Measurements from ENCODE around the gene SMTNL2.
A peak's percentile ranks its signal among the peaks of the same experiment; 100 is the strongest.
"Not testable (repeated sequence)": the region's sequence is repeated elsewhere in the genome, so short reads cannot be mapped to it uniquely, and the experiment has no call there.

The SMTNL2 gene

GRCh38 chr17:4585638-4585994 lies 1.3 kb downstream of the SMTNL2 start:
- DNase-seq (ENCODE audit: low spot score): no peak

- DNase-seq (ENCODE audit: low spot score): no peak
Observed at GRCh38 chr17:4586043-4586442, 1.7 kb downstream of the SMTNL2 start.

GRCh38 chr17:4587195-4587594 lies 2.9 kb downstream of the SMTNL2 start:
- DNase-seq (ENCODE audit: low spot score): no peak

- DNase-seq (ENCODE audit: low spot score): no peak
Observed at GRCh38 chr17:4587803-4588202, 3.5 kb downstream of the SMTNL2 start.

- no peak for DNase-seq (ENCODE audit: low spot score)
Observed at GRCh38 chr17:4588391-4588790, 4.1 kb downstream of the SMTNL2 start.

GRCh38 chr17:4588898-4589625 lies 4.7 kb downstream of the SMTNL2 start:
- DNase-seq (ENCODE audit: low spot score): no peak

GRCh38 chr17:4590042-4590441 lies 5.7 kb downstream of the SMTNL2 start:
- not testable (repeated sequence) for DNase-seq (ENCODE audit: low spot score)

- DNase-seq (ENCODE audit: low spot score): no peak
Observed at GRCh38 chr17:4590981-4591453, 6.7 kb downstream of the SMTNL2 start.

- DNase-seq (ENCODE audit: low spot score): no peak
Observed at GRCh38 chr17:4591529-4591928, 7.2 kb downstream of the SMTNL2 start.

- DNase-seq (ENCODE audit: low spot score): no peak
Observed at GRCh38 chr17:4592240-4593005, 8.1 kb downstream of the SMTNL2 start.

- DNase-seq (ENCODE audit: low spot score): no peak
Observed at GRCh38 chr17:4593021-4593421, 8.7 kb downstream of the SMTNL2 start.

- no peak for DNase-seq (ENCODE audit: low spot score)
Observed at GRCh38 chr17:4594406-4594805, 10.1 kb downstream of the SMTNL2 start.

- DNase-seq (ENCODE audit: low spot score): peak; percentile 25
Observed at GRCh38 chr17:4594931-4595684, 10.8 kb downstream of the SMTNL2 start.

GRCh38 chr17:4595685-4596342 lies 11.5 kb downstream of the SMTNL2 start:
- DNase-seq (ENCODE audit: low spot score): not testable (repeated sequence)

- DNase-seq (ENCODE audit: low spot score): no peak
Observed at GRCh38 chr17:4596636-4597380, 12.5 kb downstream of the SMTNL2 start.

- DNase-seq (ENCODE audit: low spot score): no peak
Observed at GRCh38 chr17:4597975-4598374, 13.6 kb downstream of the SMTNL2 start.

- DNase-seq (ENCODE audit: low spot score): no peak
Observed at GRCh38 chr17:4598776-4599504, 14.6 kb downstream of the SMTNL2 start.

GRCh38 chr17:4599505-4600281 lies 15.4 kb downstream of the SMTNL2 start:
- DNase-seq (ENCODE audit: low spot score): no peak

- no peak for DNase-seq (ENCODE audit: low spot score)
Observed at GRCh38 chr17:4600563-4600962, 16.2 kb downstream of the SMTNL2 start.

- no peak for DNase-seq (ENCODE audit: low spot score)
Observed at GRCh38 chr17:4601326-4601725, 17.0 kb downstream of the SMTNL2 start.
